Hepatocyte (in vitro differentiated cells): ENCODE data around the gene ZNF174. TPM values are rescaled to one million over a fixed set of nuclear protein-coding genes. Genes with fewer than 3 reads are reported as not detected.

Source experiments
- DNase-seq: peaks from one replicate; pipeline ENCODE4 v3.0.0-alpha.2; 2016; ENCODE audit warnings: low spot score
- H2AFZ ChIP-seq: fragments of 200-600 bp; sonication (generic); 2 replicates; pipeline ENCODE4 v1.6.0; 2016; ENCODE audit warnings: antibody characterized with exemption, mild to moderate bottlenecking
- H3K27ac ChIP-seq: fragments of 200-600 bp; sonication (generic); 2 replicates; pipeline ENCODE4 v1.5.1; 2016; ENCODE audit warnings: mild to moderate bottlenecking
- H3K27me3 ChIP-seq: fragments of 200-600 bp; sonication (generic); 2 replicates; pipeline ENCODE4 v1.6.1; 2016
- H3K36me3 ChIP-seq: fragments of 200-600 bp; sonication (generic); replicated peaks from 2 replicates; pipeline ENCODE4 v1.5.1; 2016; ENCODE audit warnings: low read depth; ENCODE audit not compliant: insufficient read depth
- H3K4me1 ChIP-seq: fragments of 200-600 bp; sonication (generic); 2 replicates; pipeline ENCODE4 v1.5.1; 2016; ENCODE audit warnings: mild to moderate bottlenecking, moderate library complexity; ENCODE audit not compliant: insufficient read depth
- H3K4me2 ChIP-seq: fragments of 200-600 bp; sonication (generic); 2 replicates; pipeline ENCODE4 v1.6.0; 2016
- H3K4me3 ChIP-seq: fragments of 200-600 bp; sonication (generic); 2 replicates; pipeline ENCODE4 v1.5.1; 2016; ENCODE audit warnings: mild to moderate bottlenecking
- H3K79me2 ChIP-seq: fragments of 200-600 bp; sonication (generic); 2 replicates; pipeline ENCODE4 v1.6.0; 2017; ENCODE audit warnings: mild to moderate bottlenecking
- H3K9me2 ChIP-seq: fragments of 200-600 bp; sonication (generic); replicated peaks from 2 replicates; pipeline ENCODE4 v1.6.0; 2017; ENCODE audit warnings: mild to moderate bottlenecking; ENCODE audit not compliant: insufficient read depth
- H3K9me3 ChIP-seq: fragments of 200-600 bp; sonication (generic); 2 replicates; pipeline ENCODE4 v1.5.1; 2016; ENCODE audit warnings: low read depth, mild to moderate bottlenecking
- H4K20me1 ChIP-seq: fragments of 200-600 bp; sonication (generic); 2 replicates; pipeline ENCODE4 v1.6.0; 2016; ENCODE audit warnings: mild to moderate bottlenecking; ENCODE audit not compliant: insufficient read depth, poor library complexity, severe bottlenecking
- CTCF ChIP-seq: fragments of 200-600 bp; sonication (generic); IDR thresholded peaks from 2 replicates; pipeline ENCODE4 v1.5.1; 2016; ENCODE audit warnings: antibody characterized with exemption, mild to moderate bottlenecking; ENCODE audit not compliant: poor library complexity
- EZH2 ChIP-seq: fragments of 200-600 bp; sonication (generic); IDR thresholded peaks from 2 replicates; pipeline ENCODE4 v1.6.1; 2016; ENCODE audit warnings: antibody characterized with exemption, mild to moderate bottlenecking, borderline replicate concordance
- EZH2phosphoT487 ChIP-seq: fragments of 200-600 bp; sonication (generic); IDR thresholded peaks from one replicate; pipeline ENCODE4 v1.6.1; 2018; ENCODE audit warnings: antibody characterized with exemption, mild to moderate bottlenecking, low read depth, moderate library complexity; ENCODE audit not compliant: unreplicated experiment, severe bottlenecking
- WGBS: methylation state at CpG from one replicate; pipeline ENCODE4 v1.1.6; 2016; ENCODE audit warnings: low lambda C conversion rate; ENCODE audit errors: missing lambda C conversion rate; 5-methylcytosine and 5-hydroxymethylcytosine counted together
- polyA plus RNA-seq: library from polyadenylated mRNA; unstranded; fragments of >200 nt; fragmentation: Nextera tagmentation; extraction: Ambion mirVana; gene quantifications from 2 replicates; pipeline ENCODE4 v1.2.1, GENCODE V29; 2016
- total RNA-seq: library from RNA; depleted of rRNA; stranded (reverse); fragments of >200 nt; gene quantifications from 2 replicates; pipeline ENCODE4 v1.2.3, GENCODE V29; 2014

Gene ZNF174
- total and polyA plus RNA-seq, 2 experiments from 2014 or later: 8.0 to 13.5 TPM

- H2AFZ ChIP-seq: no peak overlapping the region
- H3K4me1 ChIP-seq: no peaks in the 10 kb centered on the region
- no peak for TF ChIP-seq EZH2
- no peaks in the 10 kb centered on the region for H3K36me3 ChIP-seq
- H3K9me3 ChIP-seq: no peaks in the 10 kb centered on the region
- no peak overlapping the region for H3K27ac ChIP-seq
- DNase-seq: no peak
- H3K4me2 ChIP-seq: no peak overlapping the region
- no peak overlapping the region for H3K4me3 ChIP-seq
- H3K9me2 ChIP-seq: no peaks in the 10 kb centered on the region
- no peaks in the 10 kb centered on the region for H3K79me2 ChIP-seq
- WGBS: 96% methylated on average over 26 of the region's 26 CpGs
- no peaks in the 10 kb centered on the region for H3K27me3 ChIP-seq
- no peaks in the 10 kb centered on the region for H4K20me1 ChIP-seq
These were observed 30.8 kb downstream of the ZNF174 start for GRCh38 chr16:3431779-3432219.

- Histone ChIP-seq H3K4me1 (no peaks in the 10 kb centered on the region), H3K9me2 (no peaks in the 10 kb centered on the region), H3K4me2 (no peak overlapping the region), H3K27ac (no peak overlapping the region), H3K27me3 (no peaks in the 10 kb centered on the region), H4K20me1 (no peaks in the 10 kb centered on the region), H3K4me3 (no peak overlapping the region), H3K9me3 (no peaks in the 10 kb centered on the region), H3K79me2 (peaks cover 9% of the 10 kb centered on the region), H3K36me3 (no peaks in the 10 kb centered on the region), H2AFZ (no peak overlapping the region)
- no peak for DNase-seq
- TF ChIP-seq EZH2phosphoT487: no peak
- TF ChIP-seq CTCF: no peak
These were observed 33.4 kb downstream of the ZNF174 start for GRCh38 chr16:3434373-3434772.

GRCh38 chr16:3439637-3440036 lies 38.6 kb downstream of the ZNF174 start:
- 91% methylated on average over 4 of the region's 4 CpGs for WGBS
- H2AFZ ChIP-seq: no peak overlapping the region
- no peak overlapping the region for H3K4me3 ChIP-seq

More at GRCh38 chr16:3439637-3440036, 38.6 kb downstream of the ZNF174 start:
- Histone ChIP-seq H3K9me2 (no peaks in the 10 kb centered on the region), H3K36me3 (peaks cover 4% of the 10 kb centered on the region), H3K4me2 (no peak overlapping the region), H3K27me3 (no peaks in the 10 kb centered on the region), H3K4me1 (no peaks in the 10 kb centered on the region), H3K79me2 (peaks cover 41% of the 10 kb centered on the region), H3K27ac (no peak overlapping the region), H3K9me3 (peaks cover 7% of the 10 kb centered on the region), H4K20me1 (no peaks in the 10 kb centered on the region)
- TF ChIP-seq CTCF (no peak), EZH2phosphoT487 (no peak), EZH2 (no peak)
- DNase-seq: no peak
